HCT116 (cell line): ENCODE measurements around the gene ARSB. TPM values are rescaled to one million over a fixed set of nuclear protein-coding genes. Genes with fewer than 3 reads are reported as not detected.

Source experiments
- ATAC-seq: fragments of 200-7000 bp; cut with Tn5 transposase; 2 replicates; pipeline ENCODE4 v1.9.1; 2020; ENCODE audit warnings: mild to moderate bottlenecking, moderate library complexity
- BruUV-seq: library from RNA; stranded (reverse); fragments of 400-500 nt; replicated peaks from 2 replicates; lab custom pipeline; 2021; lab: Mats Ljungman, UMichigan
- CTCF ChIA-PET: fragments of 300-600 bp; sonication (Branson Sonifier 250); formaldehyde crosslinking; loops from one replicate; lab custom pipeline; 2021; ENCODE audit warnings: antibody characterized with exemption; lab: Charles Lee
- POLR2A ChIA-PET: fragments of 300-600, 350-600 bp; sonication (Branson Sonifier 250); formaldehyde crosslinking; loops from one replicate; lab custom pipeline; 2021; ENCODE audit warnings: antibody characterized with exemption; lab: Charles Lee
- RAD21 ChIA-PET, 2 experiments: fragments of 300-600 bp; sonication (Branson Sonifier 250); formaldehyde crosslinking; loops; one replicate each; lab custom pipeline; 2023; ENCODE audit warnings: low total read pairs in 2 of 2; ENCODE audit not compliant: uncharacterized antibody in 2 of 2, unreplicated experiment in 2 of 2, low non-redundant PET in 1 of 2; lab: Charles Lee
- DNase-seq: peaks from one replicate; pipeline ENCODE4 v3.0.0-alpha.2; 2010; ENCODE audit warnings: low read depth, low spot score
- H2AFZ ChIP-seq: fragments of 200-600 bp; shearing (Covaris generic), sonication (generic); 2 replicates; pipeline ENCODE4 v1.6.1; 2017; ENCODE audit warnings: low read depth, mixed run types, mixed read lengths, antibody characterized with exemption, low read length; ENCODE audit not compliant: poor library complexity, severe bottlenecking
- H3K27ac ChIP-seq: 2 replicates; pipeline ENCODE4 v1.5.1; 2012; ENCODE audit warnings: low read depth, low read length
- H3K27me3 ChIP-seq: fragments of 200-600 bp; sonication (generic); 2 replicates; pipeline ENCODE4 v1.6.1; 2016; ENCODE audit warnings: mixed run types, low read length, mixed read lengths; ENCODE audit not compliant: insufficient read depth
- H3K36me3 ChIP-seq, 2 experiments: fragments of 200-500 bp in 1 of 2; fragments of 200-600 bp in 1 of 2; sonication (Bioruptor generic) in 1 of 2; sonication (generic) in 1 of 2; 2 replicates each; pipeline versions ENCODE4 v1.5.1 to v1.6.1; 2014 to 2016; ENCODE audit warnings: low read length in 2 of 2, inconsistent platforms in 1 of 2, mixed read lengths in 1 of 2, mixed run types in 1 of 2; ENCODE audit not compliant: insufficient read depth in 2 of 2, control insufficient read depth in 1 of 2
- H3K4me1 ChIP-seq, 2 experiments: fragments of 200-600 bp in 1 of 2; sonication (generic) in 1 of 2; 2 replicates each; pipeline versions ENCODE4 v1.5.1 to v1.6.1; 2012 to 2017; ENCODE audit warnings: low read length in 2 of 2, inconsistent platforms in 1 of 2, mild to moderate bottlenecking in 1 of 2, mixed read lengths in 1 of 2, mixed run types in 1 of 2, moderate library complexity in 1 of 2; ENCODE audit not compliant: insufficient read depth in 2 of 2, control insufficient read depth in 1 of 2
- H3K4me2 ChIP-seq: fragments of 200-600 bp; sonication (generic); 2 replicates; pipeline ENCODE4 v1.6.1; 2017; ENCODE audit warnings: mixed run types, low read length, mixed read lengths
- H3K4me3 ChIP-seq, 2 experiments: fragments of 200-600 bp in 1 of 2; sonication (generic) in 1 of 2; replicated peaks in 1 of 2; 2 replicates each; pipeline ENCODE4 v1.5.1; 2011 to 2016; ENCODE audit warnings: low read length in 2 of 2, control low read depth in 1 of 2, low read depth in 1 of 2, mild to moderate bottlenecking in 1 of 2, mixed read lengths in 1 of 2, mixed run types in 1 of 2
- H3K79me2 ChIP-seq: fragments of 200-600 bp; sonication (generic); 2 replicates; pipeline ENCODE4 v1.6.1; 2017; ENCODE audit warnings: mild to moderate bottlenecking, mixed run types, low read length, moderate library complexity, mixed read lengths; ENCODE audit not compliant: insufficient read depth
- H3K9ac ChIP-seq: fragments of 200-600 bp; sonication (generic); 2 replicates; pipeline ENCODE4 v1.6.1; 2016; ENCODE audit warnings: low read length, mixed read lengths
- H3K9me2 ChIP-seq: fragments of 200-600 bp; sonication (generic), shearing (Covaris generic); 2 replicates; pipeline ENCODE4 v1.6.1; 2017; ENCODE audit warnings: mixed run types, mild to moderate bottlenecking, moderate library complexity; ENCODE audit not compliant: insufficient read depth
- H3K9me3 ChIP-seq, 2 experiments: fragments of 200-500 bp in 1 of 2; fragments of 200-600 bp in 1 of 2; sonication (Bioruptor generic) in 1 of 2; sonication (generic) in 1 of 2; 2 replicates each; pipeline ENCODE4 v1.6.1; 2014 to 2017; ENCODE audit warnings: low read length in 2 of 2, mixed read lengths in 2 of 2, inconsistent platforms in 1 of 2, low read depth in 1 of 2, mild to moderate bottlenecking in 1 of 2, mixed run types in 1 of 2, moderate library complexity in 1 of 2; ENCODE audit not compliant: control insufficient read depth in 1 of 2, insufficient read depth in 1 of 2
- H4K20me1 ChIP-seq: fragments of 200-600 bp; sonication (generic), shearing (Covaris generic); 2 replicates; pipeline ENCODE4 v1.6.1; 2017; ENCODE audit warnings: mixed run types, mild to moderate bottlenecking, moderate library complexity; ENCODE audit not compliant: insufficient read depth
- ATF3 ChIP-seq: IDR thresholded peaks from 2 replicates; pipeline ENCODE4 v1.6.1; 2012
- CBX3 ChIP-seq: IDR thresholded peaks from 2 replicates; pipeline ENCODE4 v1.6.1; 2012; ENCODE audit warnings: low read depth
- CEBPB ChIP-seq: IDR thresholded peaks from 2 replicates; pipeline ENCODE4 v1.6.1; 2012; ENCODE audit warnings: low read depth
- CTCF ChIP-seq, 3 experiments: fragments of 200-600 bp in 1 of 3; sonication (generic) in 1 of 3; IDR thresholded peaks in 2 of 3; conservative IDR thresholded peaks in 1 of 3; 2 replicates each; pipeline ENCODE4 v1.5.1; 2012 to 2017; ENCODE audit warnings: low read depth in 2 of 3, low read length in 2 of 3, antibody characterized with exemption in 1 of 3, borderline replicate concordance in 1 of 3, control low read depth in 1 of 3, mild to moderate bottlenecking in 1 of 3, mixed read lengths in 1 of 3, mixed run types in 1 of 3, moderate library complexity in 1 of 3; ENCODE audit not compliant: insufficient read depth in 1 of 3
- EGR1 ChIP-seq: IDR thresholded peaks from 2 replicates; pipeline ENCODE4 v1.6.1; 2012; ENCODE audit warnings: low read depth
- ELF1 ChIP-seq: IDR thresholded peaks from 2 replicates; pipeline ENCODE4 v1.6.1; 2012; ENCODE audit warnings: low read depth, borderline replicate concordance
- EZH2 ChIP-seq: fragments of 200-600 bp; sonication (generic); IDR thresholded peaks from 2 replicates; pipeline ENCODE4 v1.6.1; 2017; ENCODE audit warnings: antibody characterized with exemption, mixed run types
- EZH2phosphoT487 ChIP-seq: fragments of 200-600 bp; IDR thresholded peaks from 2 replicates; pipeline ENCODE4 v1.6.1; 2018; ENCODE audit warnings: antibody characterized with exemption, borderline replicate concordance
- FOSL1 ChIP-seq: IDR thresholded peaks from 2 replicates; pipeline ENCODE4 v1.6.1; 2012; ENCODE audit warnings: low read depth
- POLR2A ChIP-seq: IDR thresholded peaks from 2 replicates; pipeline ENCODE4 v1.7.0; 2011; ENCODE audit warnings: borderline replicate concordance; ENCODE audit not compliant: insufficient read depth, insufficient read length; ENCODE audit errors: extremely low read depth
- RAD21 ChIP-seq: IDR thresholded peaks from 2 replicates; pipeline ENCODE4 v1.6.1; 2012; ENCODE audit warnings: low read depth, mild to moderate bottlenecking
- REST ChIP-seq: IDR thresholded peaks from 2 replicates; pipeline ENCODE4 v1.6.1; 2012; ENCODE audit warnings: low read depth
- SIN3A ChIP-seq: IDR thresholded peaks from 2 replicates; pipeline ENCODE4 v1.6.1; 2012; ENCODE audit warnings: low read depth
- SP1 ChIP-seq: IDR thresholded peaks from 2 replicates; pipeline ENCODE4 v1.6.1; 2012; ENCODE audit warnings: low read depth
- TCF7L2 ChIP-seq: IDR thresholded peaks from 2 replicates; pipeline ENCODE4 v1.7.0; 2011; ENCODE audit warnings: borderline replicate concordance, inconsistent platforms; ENCODE audit not compliant: insufficient read depth, insufficient read length; ENCODE audit errors: extremely low read depth
- YY1 ChIP-seq: IDR thresholded peaks from 2 replicates; pipeline ENCODE4 v1.6.1; 2011; ENCODE audit warnings: low read length, low read depth, moderate library complexity, mild to moderate bottlenecking; ENCODE audit not compliant: insufficient replicate concordance; ENCODE audit errors: extremely low read depth
- ZFX ChIP-seq: fragments of 450-650 bp; IDR thresholded peaks from 2 replicates; pipeline ENCODE4 v1.6.1; 2017
- intact Hi-C: fragments of 100-400 bp; cut with micrococcal nuclease; formaldehyde crosslinking; loops from 2 replicates; pipeline ENCODE4 v1.10.0; 2022
- total RNA-seq: library from RNA; stranded (reverse); gene quantifications from one replicate; pipeline ENCODE4 v1.2.1, GENCODE V29; 2021; ENCODE audit not compliant: unreplicated experiment
- TF ChIP-seq, protein P1 (sequence below): IDR thresholded peaks from 2 replicates; pipeline ENCODE4 v1.6.1; 2012

ARSB gene
- total RNA-seq, 1 experiment from 2014 or later = 4.8 TPM

DNA sequence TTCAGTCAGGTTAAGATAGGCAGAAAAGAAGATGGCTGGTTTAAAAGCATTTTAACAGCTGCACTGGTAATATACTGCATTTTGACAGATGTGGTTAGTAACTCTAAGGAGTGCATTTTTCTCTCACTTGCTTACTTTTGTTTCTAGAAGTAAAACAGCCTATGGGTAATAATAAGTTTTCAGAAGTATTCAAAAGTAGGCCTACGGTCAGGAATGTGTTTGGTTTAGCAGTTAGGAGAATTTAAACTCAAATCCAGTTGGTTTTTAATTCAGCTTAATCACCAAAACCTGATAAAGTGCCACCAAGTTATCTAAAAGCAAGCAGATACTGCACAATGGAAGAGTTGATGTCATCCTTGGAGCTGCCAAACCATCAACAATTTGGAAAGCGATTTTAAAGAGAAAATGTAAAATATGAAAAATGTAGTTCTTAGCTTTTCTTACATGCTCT lies 160.3 kb downstream of the ARSB start:
- TF ChIP-seq ZFX = no peak
- TF ChIP-seq CEBPB = no peak
- TF ChIP-seq EZH2phosphoT487 = no peak
- no peak for TF ChIP-seq REST
- TF ChIP-seq ELF1 = no peak
- no peak for TF ChIP-seq EZH2
- TF ChIP-seq TCF7L2 = no peak
- no peak for TF ChIP-seq CBX3
- TF ChIP-seq, protein P1, sequence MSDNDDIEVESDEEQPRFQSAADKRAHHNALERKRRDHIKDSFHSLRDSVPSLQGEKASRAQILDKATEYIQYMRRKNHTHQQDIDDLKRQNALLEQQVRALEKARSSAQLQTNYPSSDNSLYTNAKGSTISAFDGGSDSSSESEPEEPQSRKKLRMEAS = no peak
- TF ChIP-seq CTCF (IDR thresholded peaks at IDR 0.05 in 2 of 3, conservative IDR thresholded peaks at IDR 0.05 in 1 of 3; ENCODE audit: borderline replicate concordance in 1 of 3, insufficient read depth in 1 of 3, low read depth in 2 of 3, low read length in 2 of 3) = no peak
- no peak for TF ChIP-seq SIN3A
- no peak for TF ChIP-seq RAD21
- no peak for TF ChIP-seq SP1
- TF ChIP-seq POLR2A = no peak
- no peak for TF ChIP-seq EGR1
- no peak for TF ChIP-seq FOSL1
- TF ChIP-seq YY1 = no peak
- no peak for TF ChIP-seq ATF3
- no peak overlapping the region for H3K4me2 ChIP-seq
- no peaks in the 10 kb centered on the region for H3K79me2 ChIP-seq
- H3K9ac ChIP-seq = no peak overlapping the region
- H3K4me1 ChIP-seq = no peaks in the 10 kb centered on the region
- ATAC-seq (no peak), DNase-seq (no peak)
- H3K27me3 ChIP-seq = no peaks in the 10 kb centered on the region
- BruUV-seq = no TSS peak
- no peak overlapping the region for H3K27ac ChIP-seq
- no peaks in the 10 kb centered on the region for H3K9me2 ChIP-seq
- no peak overlapping the region for H2AFZ ChIP-seq
- ChIA-PET RAD21 (no interaction called here), CTCF (no interaction called here), POLR2A (no interaction called here)
- H4K20me1 ChIP-seq = no peaks in the 10 kb centered on the region
- no peak overlapping the region for H3K4me3 ChIP-seq
- intact Hi-C loops = no loop called here
- H3K9me3 ChIP-seq = no peaks in the 10 kb centered on the region
- H3K36me3 ChIP-seq = no peaks in the 10 kb centered on the region
